Mucosa of descending colon (tissue), 3 donors: Measurements from ENCODE around the gene ZNF263. TPM values are rescaled to one million over a fixed set of nuclear protein-coding genes. Genes with fewer than 3 reads are reported as not detected.
A peak's percentile ranks its signal among the peaks of the same experiment; 100 is the strongest.

Experiments
- ATAC-seq: fragments of 200-7000 bp; cut with Tn5 transposase; one replicate; pipeline ENCODE4 v1.9.1; 2020; ENCODE audit warnings: mild to moderate bottlenecking, moderate library complexity
- DNase-seq, 3 donors: peaks; one replicate each; pipeline ENCODE4 v3.0.0-alpha.2; 2020
- H3K36me3 ChIP-seq: fragments of 200-600 bp; one replicate; pipeline ENCODE4 v1.8.0; 2021; ENCODE audit warnings: low read depth, mild to moderate bottlenecking
- H3K4me1 ChIP-seq: fragments of 200-600 bp; one replicate; pipeline ENCODE4 v1.8.0; 2021; ENCODE audit warnings: low read depth, mild to moderate bottlenecking
- H3K4me3 ChIP-seq: fragments of 200-600 bp; one replicate; pipeline ENCODE4 v1.8.0; 2021; ENCODE audit warnings: mild to moderate bottlenecking
- H3K9me3 ChIP-seq: fragments of 200-600 bp; one replicate; pipeline ENCODE4 v1.8.0; 2021; ENCODE audit warnings: mild to moderate bottlenecking
- intact Hi-C, 2 donors: fragments of 100-400 bp; cut with DNase I in 1 of 2; cut with micrococcal nuclease in 1 of 2; formaldehyde crosslinking; loops; one replicate each; pipeline versions ENCODE4 v1.11.0 to v1.11.1; 2022; cut with DNase I, micrococcal nuclease
- total RNA-seq, 3 donors: library from RNA; stranded (reverse); fragmentation: NEBNext Ultra II Directional in 2 of 3; extraction: Animal tissue kit (Norgen Biotek cat#: 25700) in 2 of 3; gene quantifications; one replicate each; pipeline versions ENCODE4 v1.2.1 to v1.2.4, GENCODE V29; 2021 to 2023
- TF ChIP-seq, protein P1 (sequence below): fragments of 200-600 bp; IDR thresholded peaks from one replicate; pipeline ENCODE4 v1.8.0; 2022; ENCODE audit warnings: antibody characterized with exemption, mild to moderate bottlenecking
- donor health status: DM: no; HTN: no; CAD: no; lungs with moderate emphysema.
- donor health status: DM: no; HTN: no; CAD: no.
- donor health status: DM: no; HTN: yes; CAD: no.

The ZNF263 gene
- total RNA-seq, 3 donors from 2014 or later, result 20.6 to 24.6 (median 21.0) TPM

DNA sequence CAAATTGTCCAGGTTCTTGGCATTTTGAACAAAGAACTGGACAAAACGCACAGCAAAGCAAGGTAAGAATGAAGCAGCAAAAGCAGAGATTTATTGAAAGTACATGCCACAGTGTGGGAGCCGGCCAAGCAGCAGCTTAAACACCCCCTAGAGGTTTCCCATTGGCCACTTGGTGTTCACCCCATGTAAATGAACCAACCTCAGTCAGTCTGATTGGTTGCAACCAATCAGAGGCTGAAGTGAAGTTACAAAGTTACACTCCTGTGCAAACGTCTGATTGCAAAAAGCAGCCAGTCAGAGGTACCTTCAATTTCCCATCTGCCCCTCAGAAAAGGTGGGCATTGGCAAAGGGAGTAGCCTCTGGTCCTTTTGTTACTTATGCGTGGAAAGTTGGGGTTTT is 8.8 kb upstream of the ZNF263 start:
- Histone ChIP-seq H3K36me3 (no peaks in the 10 kb centered on the region), H3K4me3 (no peak overlapping the region), H3K9me3 (no peaks in the 10 kb centered on the region), H3K4me1 (no peaks in the 10 kb centered on the region)
- DNase-seq (no peak), ATAC-seq (no peak)
- intact Hi-C loops, result no loop called here
- TF ChIP-seq, protein P1, sequence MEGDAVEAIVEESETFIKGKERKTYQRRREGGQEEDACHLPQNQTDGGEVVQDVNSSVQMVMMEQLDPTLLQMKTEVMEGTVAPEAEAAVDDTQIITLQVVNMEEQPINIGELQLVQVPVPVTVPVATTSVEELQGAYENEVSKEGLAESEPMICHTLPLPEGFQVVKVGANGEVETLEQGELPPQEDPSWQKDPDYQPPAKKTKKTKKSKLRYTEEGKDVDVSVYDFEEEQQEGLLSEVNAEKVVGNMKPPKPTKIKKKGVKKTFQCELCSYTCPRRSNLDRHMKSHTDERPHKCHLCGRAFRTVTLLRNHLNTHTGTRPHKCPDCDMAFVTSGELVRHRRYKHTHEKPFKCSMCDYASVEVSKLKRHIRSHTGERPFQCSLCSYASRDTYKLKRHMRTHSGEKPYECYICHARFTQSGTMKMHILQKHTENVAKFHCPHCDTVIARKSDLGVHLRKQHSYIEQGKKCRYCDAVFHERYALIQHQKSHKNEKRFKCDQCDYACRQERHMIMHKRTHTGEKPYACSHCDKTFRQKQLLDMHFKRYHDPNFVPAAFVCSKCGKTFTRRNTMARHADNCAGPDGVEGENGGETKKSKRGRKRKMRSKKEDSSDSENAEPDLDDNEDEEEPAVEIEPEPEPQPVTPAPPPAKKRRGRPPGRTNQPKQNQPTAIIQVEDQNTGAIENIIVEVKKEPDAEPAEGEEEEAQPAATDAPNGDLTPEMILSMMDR, result no peak

DNA sequence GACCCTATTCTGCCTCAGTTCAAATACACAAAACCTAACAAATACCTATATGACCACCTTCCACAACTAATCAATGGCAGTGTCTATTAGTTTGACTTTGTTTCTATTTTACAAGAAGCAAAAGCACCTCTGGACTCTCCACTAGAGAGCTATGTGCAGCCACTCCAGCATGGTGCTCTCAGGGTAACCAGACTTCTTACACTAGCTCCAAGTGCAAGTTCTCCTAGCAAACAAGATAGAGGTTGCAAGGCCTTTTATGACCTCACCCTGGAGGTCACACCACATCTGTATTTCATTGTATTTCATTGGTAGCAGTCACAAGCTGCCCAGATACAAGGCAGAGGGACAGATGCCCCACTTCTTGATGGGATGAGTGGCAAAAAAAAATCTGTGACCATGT is 8.3 kb upstream of the ZNF263 start:
- ATAC-seq (no peak), DNase-seq (no peak)
- intact Hi-C loops, result no loop called here
- H3K36me3 ChIP-seq, result no peaks in the 10 kb centered on the region
- H3K4me3 ChIP-seq, result no peak overlapping the region
- TF ChIP-seq, protein P1, result no peak
- H3K9me3 ChIP-seq, result no peaks in the 10 kb centered on the region
- no peaks in the 10 kb centered on the region for H3K4me1 ChIP-seq

DNA sequence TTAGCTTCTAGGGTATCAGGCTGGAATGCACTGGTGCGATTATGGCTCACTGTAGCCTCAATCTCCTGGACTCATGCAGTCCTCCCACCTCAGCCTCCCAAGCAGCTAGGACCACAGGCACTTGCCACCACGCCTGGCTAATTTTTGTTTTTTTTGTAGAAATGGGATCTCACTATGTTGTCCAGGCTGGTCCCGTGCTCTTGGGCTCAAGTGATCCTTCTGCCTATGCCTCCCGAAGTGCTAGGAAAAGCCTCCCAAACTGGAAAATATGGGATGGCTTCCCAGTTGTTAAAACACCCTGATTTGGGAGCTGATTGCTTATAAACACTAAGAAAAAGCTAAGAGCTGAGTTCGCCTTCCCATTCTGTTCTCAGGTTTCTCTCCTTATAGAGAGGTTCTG is 6.6 kb upstream of the ZNF263 start:
- DNase-seq (no peak), ATAC-seq (no peak)
- intact Hi-C loops, result no loop called here
- no peaks in the 10 kb centered on the region for H3K4me1 ChIP-seq
- TF ChIP-seq, protein P1, result no peak
- H3K4me3 ChIP-seq, result no peak overlapping the region
- H3K9me3 ChIP-seq, result no peaks in the 10 kb centered on the region
- no peaks in the 10 kb centered on the region for H3K36me3 ChIP-seq

DNA sequence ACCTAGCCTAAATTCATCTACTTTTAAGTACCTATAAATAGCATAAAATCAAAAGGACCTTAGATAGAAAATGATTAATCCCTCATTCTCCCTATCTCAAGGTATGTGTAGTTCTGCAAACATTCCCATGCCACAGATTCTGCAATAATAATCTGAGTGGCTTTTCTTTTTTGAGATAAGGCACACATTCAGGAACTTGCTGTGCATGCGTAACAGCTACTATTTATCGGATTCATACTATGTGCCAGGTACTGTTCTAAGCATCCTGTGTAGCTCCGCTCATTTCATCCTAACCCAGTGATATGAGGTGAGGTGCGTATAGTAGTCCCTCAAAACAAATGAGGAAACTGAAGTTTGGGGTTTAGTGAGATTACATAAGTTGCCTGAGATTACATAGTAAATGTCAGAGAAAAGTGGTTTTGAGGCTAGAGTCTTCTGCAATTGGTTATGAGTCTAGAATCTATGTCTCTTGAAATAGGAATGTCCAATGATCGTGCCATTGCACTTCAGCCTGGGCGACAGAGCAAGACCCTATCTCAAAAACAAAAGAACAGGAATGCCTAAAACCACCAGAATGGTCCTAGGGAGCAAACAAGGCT is 2.0 kb upstream of the ZNF263 start:
- Histone ChIP-seq H3K4me3 (no peak overlapping the region), H3K4me1 (peaks cover 16% of the 10 kb centered on the region), H3K9me3 (peaks cover 8% of the 10 kb centered on the region), H3K36me3 (no peaks in the 10 kb centered on the region)
- TF ChIP-seq, protein P1, result no peak
- DNase-seq (no peak), ATAC-seq (no peak)
- intact Hi-C loops, result no loop called here

DNA sequence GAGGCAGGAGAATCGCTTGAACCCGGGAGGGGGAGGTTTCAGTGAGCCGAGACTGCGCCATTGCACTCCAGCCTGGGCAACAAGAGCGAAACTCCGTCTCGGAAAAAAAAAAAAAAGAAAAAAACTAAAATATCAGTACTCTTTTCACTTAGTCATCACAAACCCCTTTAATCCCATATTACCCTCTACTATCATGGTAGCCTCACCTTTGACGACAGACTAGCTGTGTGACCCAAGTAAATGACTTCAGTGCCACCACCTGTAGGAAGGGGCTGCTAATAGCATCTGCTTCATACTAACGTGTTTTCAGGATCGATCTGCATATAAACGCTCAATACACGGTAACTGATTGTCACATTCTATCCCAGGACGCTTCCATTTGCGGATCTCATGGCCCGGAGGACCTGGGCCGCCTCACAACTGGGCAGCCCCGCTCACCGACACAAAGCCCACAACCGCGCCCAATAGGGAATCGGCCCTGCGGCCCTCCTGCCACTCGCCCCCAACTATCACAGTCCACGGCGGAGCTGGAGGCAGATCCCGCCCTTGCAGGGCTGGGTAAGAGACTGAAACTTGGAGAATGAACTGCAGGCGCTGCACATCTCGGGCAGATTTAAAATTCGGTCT is 1.1 kb upstream of the ZNF263 start:
- H3K4me3 ChIP-seq, result peak overlapping the region; percentile 93
- intact Hi-C loops, result no loop called here
- ATAC-seq (peak; percentile 48), DNase-seq (no peak)
- peaks cover 16% of the 10 kb centered on the region for H3K4me1 ChIP-seq
- TF ChIP-seq, protein P1, result no peak
- peaks cover 15% of the 10 kb centered on the region for H3K9me3 ChIP-seq
- no peaks in the 10 kb centered on the region for H3K36me3 ChIP-seq
